HFFc6 (cell line): Measurements from ENCODE around the gene PTGFRN. TPM values are rescaled to one million over a fixed set of nuclear protein-coding genes. Genes with fewer than 3 reads are reported as not detected.

ENCODE experiments used
- DNase-seq: peaks from one replicate; pipeline ENCODE4 v3.0.0-alpha.2; 2018
- H3K27ac Mint-ChIP-seq: 2 replicates; pipeline ENCODE4 v1.8.0; 2020; ENCODE audit warnings: mild to moderate bottlenecking, mixed read lengths
- H3K27me3 Mint-ChIP-seq: 2 replicates; pipeline ENCODE4 v1.8.0; 2021; ENCODE audit warnings: mild to moderate bottlenecking, moderate library complexity, mixed read lengths; ENCODE audit not compliant: insufficient read depth
- H3K36me3 Mint-ChIP-seq: 2 replicates; pipeline ENCODE4 v1.8.0; 2021; ENCODE audit warnings: low read depth, mixed read lengths
- H3K4me1 Mint-ChIP-seq: 2 replicates; pipeline ENCODE4 v1.8.0; 2020; ENCODE audit warnings: low read depth, mixed read lengths
- H3K4me3 Mint-ChIP-seq: 2 replicates; pipeline ENCODE4 v1.8.0; 2020; ENCODE audit warnings: mild to moderate bottlenecking, moderate library complexity, mixed read lengths
- H3K9me3 Mint-ChIP-seq: 2 replicates; pipeline ENCODE4 v1.8.0; 2020; ENCODE audit warnings: mild to moderate bottlenecking, mixed read lengths
- total RNA-seq, 6 experiments: library from RNA; stranded (reverse); fragmentation: NEBNext Ultra II Directional; extraction: Animal tissue kit (Norgen Biotek cat#: 25700); gene quantifications; 2 replicates in 1 of 6; 3 replicates in 5 of 6; pipeline ENCODE4 v1.2.3, GENCODE V29; 2021
- TF ChIP-seq, protein P1 (sequence below): fragments of 200-600 bp; sonication (generic); IDR thresholded peaks from 2 replicates; pipeline ENCODE4 v1.5.0; 2021; ENCODE audit warnings: antibody characterized with exemption, mild to moderate bottlenecking

PTGFRN gene
- total RNA-seq, 6 experiments from 2014 or later: 0.14 TPM; not detected in 5

DNA sequence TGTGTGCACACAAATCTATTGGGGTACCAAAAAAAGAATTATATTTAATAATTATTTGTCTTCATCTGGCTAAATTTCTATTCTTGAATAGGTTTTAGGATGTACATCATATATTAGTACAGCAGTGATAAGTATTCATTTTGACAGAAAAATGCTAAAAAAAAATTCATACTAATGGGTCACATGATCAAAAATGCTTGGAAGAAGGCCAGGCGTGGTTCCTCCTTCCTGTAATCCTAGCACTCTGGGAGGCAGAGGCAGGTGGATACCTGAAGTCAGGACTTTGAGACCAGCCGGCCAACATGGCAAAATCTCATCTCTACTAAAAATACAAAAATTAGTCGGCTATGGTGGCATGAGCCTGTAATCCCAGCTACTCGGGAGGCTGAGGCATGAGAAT is 26.9 kb upstream of the PTGFRN start:
- H3K4me1 Mint-ChIP-seq: peaks cover 10% of the 10 kb centered on the region; the same call in 1 of the 2 replicates
- no peak overlapping the region for H3K4me3 Mint-ChIP-seq
- H3K27me3 Mint-ChIP-seq: peaks cover 19% of the 10 kb centered on the region
- no peaks in the 10 kb centered on the region for H3K36me3 Mint-ChIP-seq
- TF ChIP-seq, protein P1, sequence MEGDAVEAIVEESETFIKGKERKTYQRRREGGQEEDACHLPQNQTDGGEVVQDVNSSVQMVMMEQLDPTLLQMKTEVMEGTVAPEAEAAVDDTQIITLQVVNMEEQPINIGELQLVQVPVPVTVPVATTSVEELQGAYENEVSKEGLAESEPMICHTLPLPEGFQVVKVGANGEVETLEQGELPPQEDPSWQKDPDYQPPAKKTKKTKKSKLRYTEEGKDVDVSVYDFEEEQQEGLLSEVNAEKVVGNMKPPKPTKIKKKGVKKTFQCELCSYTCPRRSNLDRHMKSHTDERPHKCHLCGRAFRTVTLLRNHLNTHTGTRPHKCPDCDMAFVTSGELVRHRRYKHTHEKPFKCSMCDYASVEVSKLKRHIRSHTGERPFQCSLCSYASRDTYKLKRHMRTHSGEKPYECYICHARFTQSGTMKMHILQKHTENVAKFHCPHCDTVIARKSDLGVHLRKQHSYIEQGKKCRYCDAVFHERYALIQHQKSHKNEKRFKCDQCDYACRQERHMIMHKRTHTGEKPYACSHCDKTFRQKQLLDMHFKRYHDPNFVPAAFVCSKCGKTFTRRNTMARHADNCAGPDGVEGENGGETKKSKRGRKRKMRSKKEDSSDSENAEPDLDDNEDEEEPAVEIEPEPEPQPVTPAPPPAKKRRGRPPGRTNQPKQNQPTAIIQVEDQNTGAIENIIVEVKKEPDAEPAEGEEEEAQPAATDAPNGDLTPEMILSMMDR: no peak
- no peaks in the 10 kb centered on the region for H3K9me3 Mint-ChIP-seq
- H3K27ac Mint-ChIP-seq: no peak overlapping the region
- DNase-seq: no peak

DNA sequence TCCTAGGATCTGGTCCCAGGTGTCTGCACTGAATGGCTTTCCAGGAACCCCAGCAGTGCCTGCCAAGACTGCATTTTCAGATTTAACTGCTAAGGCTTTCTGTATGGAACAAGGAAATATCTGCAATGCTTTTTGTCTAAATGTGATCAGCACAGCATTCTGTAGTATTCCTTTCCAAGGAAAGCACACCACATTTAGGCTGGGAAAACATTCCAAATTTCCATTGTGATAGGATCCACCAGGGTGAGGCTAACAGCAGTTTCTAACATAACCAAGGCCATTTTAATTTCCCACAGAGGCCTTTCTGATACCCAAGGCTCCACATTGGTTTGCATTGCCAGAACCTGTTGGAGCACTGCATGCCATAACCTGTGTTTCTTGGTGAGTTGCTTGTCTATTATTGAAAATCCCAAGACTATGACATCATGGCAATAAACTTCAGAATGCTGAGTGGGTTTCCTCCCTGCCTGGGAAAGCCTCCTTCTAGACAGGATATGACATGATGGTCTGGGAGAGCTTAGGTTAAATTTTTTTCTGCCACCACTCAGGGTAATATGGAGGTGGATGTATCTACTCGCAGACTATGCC is 23.3 kb upstream of the PTGFRN start:
- Mint-ChIP-seq H3K36me3 (no peaks in the 10 kb centered on the region), H3K27me3 (peaks cover 22% of the 10 kb centered on the region), H3K4me1 (peaks cover 10% of the 10 kb centered on the region; the same call in 1 of the 2 replicates), H3K27ac (no peak overlapping the region), H3K4me3 (no peak overlapping the region), H3K9me3 (no peaks in the 10 kb centered on the region)
- TF ChIP-seq, protein P1: no peak
- no peak for DNase-seq

- H3K27ac Mint-ChIP-seq: no peak overlapping the region
- H3K9me3 Mint-ChIP-seq: no peaks in the 10 kb centered on the region
- TF ChIP-seq, protein P1: no peak
- no peaks in the 10 kb centered on the region for H3K36me3 Mint-ChIP-seq
- peaks cover 19% of the 10 kb centered on the region for H3K27me3 Mint-ChIP-seq
- H3K4me1 Mint-ChIP-seq: peaks cover 4% of the 10 kb centered on the region; the same call in 1 of the 2 replicates
- DNase-seq: no peak
- no peak overlapping the region for H3K4me3 Mint-ChIP-seq
These were observed 22.5 kb upstream of the PTGFRN start for GRCh38 chr1:116887212-116887611.

DNA sequence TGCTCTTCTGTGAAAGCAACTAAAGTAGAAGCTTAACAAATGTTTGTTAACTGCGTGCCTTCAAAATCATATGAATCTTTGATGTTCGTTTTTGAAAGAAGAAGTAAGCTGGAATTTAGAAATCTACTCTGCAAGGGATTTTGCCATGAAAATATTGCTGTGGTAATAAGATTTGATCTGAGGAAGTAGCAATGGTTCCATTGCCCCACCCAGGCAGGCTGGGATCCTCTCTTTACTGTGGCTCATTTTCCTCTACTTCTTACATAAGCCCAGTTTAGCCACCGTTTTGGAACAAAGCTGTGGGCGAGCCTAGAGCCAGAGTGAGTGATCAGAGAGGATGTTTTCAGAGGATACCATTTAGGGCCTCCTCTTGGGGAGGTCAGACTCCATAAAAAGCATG is 20.3 kb upstream of the PTGFRN start:
- no peak for DNase-seq
- H3K4me1 Mint-ChIP-seq: no peaks in the 10 kb centered on the region
- no peaks in the 10 kb centered on the region for H3K36me3 Mint-ChIP-seq
- H3K9me3 Mint-ChIP-seq: no peaks in the 10 kb centered on the region; the same call in 1 of the 2 replicates
- TF ChIP-seq, protein P1: no peak
- H3K4me3 Mint-ChIP-seq: no peak overlapping the region
- H3K27me3 Mint-ChIP-seq: peaks cover 13% of the 10 kb centered on the region
- no peak overlapping the region for H3K27ac Mint-ChIP-seq

GRCh38 chr1:116891396-116892079 is 18.2 kb upstream of the PTGFRN start:
- H3K9me3 Mint-ChIP-seq: peaks cover 9% of the 10 kb centered on the region
- TF ChIP-seq, protein P1: no peak
- H3K27ac Mint-ChIP-seq: no peak overlapping the region
- H3K27me3 Mint-ChIP-seq: peaks cover 11% of the 10 kb centered on the region
- no peaks in the 10 kb centered on the region for H3K4me1 Mint-ChIP-seq
- no peaks in the 10 kb centered on the region for H3K36me3 Mint-ChIP-seq
- DNase-seq: no peak
- no peak overlapping the region for H3K4me3 Mint-ChIP-seq
